ENCODE measurements around the gene SUSD1.

Gene SUSD1

GRCh38 chr9:112091810-112092209, 83.3 kb downstream of the SUSD1 start:
- Histone ChIP-seq H3K27me3 (ENCODE audit: control insufficient read depth, insufficient read depth, low read length, poor library complexity, severe bottlenecking) (no peaks in the 10 kb centered on the region), H3K4me3 (ENCODE audit: insufficient read depth, low read depth, low read length) (no peak overlapping the region), H3K27ac (ENCODE audit: insufficient read depth, low read depth, low read length, poor library complexity, severe bottlenecking) (no peak overlapping the region), H3K9me3 (ENCODE audit: control insufficient read depth, low read length) (no peaks in the 10 kb centered on the region), H3K36me3 (ENCODE audit: control insufficient read depth, insufficient read depth, low read length) (no peaks in the 10 kb centered on the region), H3K4me1 (ENCODE audit: control insufficient read depth, insufficient read depth, low read length) (peaks cover 5% of the 10 kb centered on the region)
- 0% methylated on average over 1 of the region's 1 CpG for WGBS, 2 experiments

GRCh38 chr9:112087506-112087905, 87.6 kb downstream of the SUSD1 start:
- peaks cover 5% of the 10 kb centered on the region for H3K4me1 ChIP-seq (ENCODE audit: control insufficient read depth, insufficient read depth, low read length)

GRCh38 chr9:112086627-112087026, 88.5 kb downstream of the SUSD1 start:
- H3K4me3 ChIP-seq (ENCODE audit: insufficient read depth, low read depth, low read length) = no peak overlapping the region
- 49 to 54% methylated on average over 2 of the region's 2 CpGs for WGBS, 2 experiments
- H3K27me3 ChIP-seq (ENCODE audit: control insufficient read depth, insufficient read depth, low read length, poor library complexity, severe bottlenecking) = no peaks in the 10 kb centered on the region
- H3K4me1 ChIP-seq (ENCODE audit: control insufficient read depth, insufficient read depth, low read length) = no peaks in the 10 kb centered on the region
- H3K27ac ChIP-seq (ENCODE audit: insufficient read depth, low read depth, low read length, poor library complexity, severe bottlenecking) = no peak overlapping the region
- no peaks in the 10 kb centered on the region for H3K36me3 ChIP-seq (ENCODE audit: control insufficient read depth, insufficient read depth, low read length)
- H3K9me3 ChIP-seq (ENCODE audit: control insufficient read depth, low read length) = no peaks in the 10 kb centered on the region

More at GRCh38 chr9:112087506-112087905, 87.6 kb downstream of the SUSD1 start:
- no peaks in the 10 kb centered on the region for H3K27me3 ChIP-seq (ENCODE audit: control insufficient read depth, insufficient read depth, low read length, poor library complexity, severe bottlenecking)
- no peak overlapping the region for H3K27ac ChIP-seq (ENCODE audit: insufficient read depth, low read depth, low read length, poor library complexity, severe bottlenecking)
- no peaks in the 10 kb centered on the region for H3K36me3 ChIP-seq (ENCODE audit: control insufficient read depth, insufficient read depth, low read length)
- H3K9me3 ChIP-seq (ENCODE audit: control insufficient read depth, low read length) = no peaks in the 10 kb centered on the region
- no peak overlapping the region for H3K4me3 ChIP-seq (ENCODE audit: insufficient read depth, low read depth, low read length)

GRCh38 chr9:112084907-112085306, 90.2 kb downstream of the SUSD1 start:
- no peaks in the 10 kb centered on the region for H3K9me3 ChIP-seq (ENCODE audit: control insufficient read depth, low read length)
- no peak overlapping the region for H3K4me3 ChIP-seq (ENCODE audit: insufficient read depth, low read depth, low read length)
- no peaks in the 10 kb centered on the region for H3K4me1 ChIP-seq (ENCODE audit: control insufficient read depth, insufficient read depth, low read length)
- no peaks in the 10 kb centered on the region for H3K27me3 ChIP-seq (ENCODE audit: control insufficient read depth, insufficient read depth, low read length, poor library complexity, severe bottlenecking)
- WGBS, 2 experiments = 72 to 79% methylated on average over 2 of the region's 2 CpGs
- H3K27ac ChIP-seq (ENCODE audit: insufficient read depth, low read depth, low read length, poor library complexity, severe bottlenecking) = no peak overlapping the region
- no peaks in the 10 kb centered on the region for H3K36me3 ChIP-seq (ENCODE audit: control insufficient read depth, insufficient read depth, low read length)

GRCh38 chr9:112084334-112084733, 90.8 kb downstream of the SUSD1 start:
- WGBS, 2 experiments = 89% methylated on average over 3 of the region's 3 CpGs
- no peak overlapping the region for H3K27ac ChIP-seq (ENCODE audit: insufficient read depth, low read depth, low read length, poor library complexity, severe bottlenecking)
- no peak overlapping the region for H3K4me3 ChIP-seq (ENCODE audit: insufficient read depth, low read depth, low read length)
- no peaks in the 10 kb centered on the region for H3K9me3 ChIP-seq (ENCODE audit: control insufficient read depth, low read length)
- no peaks in the 10 kb centered on the region for H3K4me1 ChIP-seq (ENCODE audit: control insufficient read depth, insufficient read depth, low read length)
- no peaks in the 10 kb centered on the region for H3K36me3 ChIP-seq (ENCODE audit: control insufficient read depth, insufficient read depth, low read length)
- no peaks in the 10 kb centered on the region for H3K27me3 ChIP-seq (ENCODE audit: control insufficient read depth, insufficient read depth, low read length, poor library complexity, severe bottlenecking)

GRCh38 chr9:112081918-112082729, 93.0 kb downstream of the SUSD1 start:
- no peaks in the 10 kb centered on the region for H3K9me3 ChIP-seq (ENCODE audit: control insufficient read depth, low read length)
- H3K27ac ChIP-seq (ENCODE audit: insufficient read depth, low read depth, low read length, poor library complexity, severe bottlenecking) = no peak overlapping the region
- WGBS, 2 experiments = 74 to 83% methylated on average over 6 to 7 of the region's 7 CpGs
- no peaks in the 10 kb centered on the region for H3K27me3 ChIP-seq (ENCODE audit: control insufficient read depth, insufficient read depth, low read length, poor library complexity, severe bottlenecking)
- H3K4me1 ChIP-seq (ENCODE audit: control insufficient read depth, insufficient read depth, low read length) = no peaks in the 10 kb centered on the region
- no peak overlapping the region for H3K4me3 ChIP-seq (ENCODE audit: insufficient read depth, low read depth, low read length)
- no peaks in the 10 kb centered on the region for H3K36me3 ChIP-seq (ENCODE audit: control insufficient read depth, insufficient read depth, low read length)

GRCh38 chr9:112080831-112081542, 94.1 kb downstream of the SUSD1 start:
- H3K9me3 ChIP-seq (ENCODE audit: control insufficient read depth, low read length) = no peaks in the 10 kb centered on the region
- WGBS, 2 experiments = 93 to 97% methylated on average over 5 of the region's 5 CpGs
- no peaks in the 10 kb centered on the region for H3K4me1 ChIP-seq (ENCODE audit: control insufficient read depth, insufficient read depth, low read length)
- no peaks in the 10 kb centered on the region for H3K36me3 ChIP-seq (ENCODE audit: control insufficient read depth, insufficient read depth, low read length)
- H3K27ac ChIP-seq (ENCODE audit: insufficient read depth, low read depth, low read length, poor library complexity, severe bottlenecking) = no peak overlapping the region
- H3K27me3 ChIP-seq (ENCODE audit: control insufficient read depth, insufficient read depth, low read length, poor library complexity, severe bottlenecking) = no peaks in the 10 kb centered on the region
- no peak overlapping the region for H3K4me3 ChIP-seq (ENCODE audit: insufficient read depth, low read depth, low read length)

GRCh38 chr9:112078432-112078831, 96.7 kb downstream of the SUSD1 start:
- no peaks in the 10 kb centered on the region for H3K4me1 ChIP-seq (ENCODE audit: control insufficient read depth, insufficient read depth, low read length)
- WGBS, 2 experiments = 94 to 96% methylated on average over 6 of the region's 6 CpGs

GRCh38 chr9:112076814-112077213, 98.3 kb downstream of the SUSD1 start:
- 82 to 83% methylated on average over 7 of the region's 7 CpGs for WGBS, 2 experiments
- H3K27me3 ChIP-seq (ENCODE audit: control insufficient read depth, insufficient read depth, low read length, poor library complexity, severe bottlenecking) = no peaks in the 10 kb centered on the region
- no peaks in the 10 kb centered on the region for H3K36me3 ChIP-seq (ENCODE audit: control insufficient read depth, insufficient read depth, low read length)
- H3K27ac ChIP-seq (ENCODE audit: insufficient read depth, low read depth, low read length, poor library complexity, severe bottlenecking) = no peak overlapping the region
- H3K9me3 ChIP-seq (ENCODE audit: control insufficient read depth, low read length) = no peaks in the 10 kb centered on the region
- peaks cover 5% of the 10 kb centered on the region for H3K4me1 ChIP-seq (ENCODE audit: control insufficient read depth, insufficient read depth, low read length)
- no peak overlapping the region for H3K4me3 ChIP-seq (ENCODE audit: insufficient read depth, low read depth, low read length)

More at GRCh38 chr9:112078432-112078831, 96.7 kb downstream of the SUSD1 start:
- H3K4me3 ChIP-seq (ENCODE audit: insufficient read depth, low read depth, low read length) = no peak overlapping the region
- H3K9me3 ChIP-seq (ENCODE audit: control insufficient read depth, low read length) = no peaks in the 10 kb centered on the region
- no peak overlapping the region for H3K27ac ChIP-seq (ENCODE audit: insufficient read depth, low read depth, low read length, poor library complexity, severe bottlenecking)
- H3K36me3 ChIP-seq (ENCODE audit: control insufficient read depth, insufficient read depth, low read length) = no peaks in the 10 kb centered on the region
- H3K27me3 ChIP-seq (ENCODE audit: control insufficient read depth, insufficient read depth, low read length, poor library complexity, severe bottlenecking) = no peaks in the 10 kb centered on the region

- H3K36me3 ChIP-seq (ENCODE audit: control insufficient read depth, insufficient read depth, low read length) = no peaks in the 10 kb centered on the region
- H3K9me3 ChIP-seq (ENCODE audit: control insufficient read depth, low read length) = no peaks in the 10 kb centered on the region
- WGBS, 2 experiments = 18 to 39% methylated on average over 2 of the region's 2 CpGs
- no peaks in the 10 kb centered on the region for H3K27me3 ChIP-seq (ENCODE audit: control insufficient read depth, insufficient read depth, low read length, poor library complexity, severe bottlenecking)
- H3K4me1 ChIP-seq (ENCODE audit: control insufficient read depth, insufficient read depth, low read length) = peaks cover 5% of the 10 kb centered on the region
- no peak overlapping the region for H3K27ac ChIP-seq (ENCODE audit: insufficient read depth, low read depth, low read length, poor library complexity, severe bottlenecking)
- no peak overlapping the region for H3K4me3 ChIP-seq (ENCODE audit: insufficient read depth, low read depth, low read length)
Measured at GRCh38 chr9:112075009-112075378, 100.1 kb downstream of the SUSD1 start.

All from ectodermal cell (in vitro differentiated cells).